ENCODE measurements around the gene KLHL17.

Gene KLHL17

GRCh38 chr1:998745-998994 lies 38.3 kb downstream of the KLHL17 start:
- no peak for TF ChIP-seq CTCF (IDR thresholded peaks at IDR 0.05; ENCODE audit: borderline replicate concordance, insufficient read depth, low read depth, low read length)
- no peak overlapping the region for H3K4me3 ChIP-seq (ENCODE audit: low read depth, low read length)

GRCh38 chr1:998995-999724 lies 38.8 kb downstream of the KLHL17 start:
- TF ChIP-seq CTCF (IDR thresholded peaks at IDR 0.05; ENCODE audit: borderline replicate concordance, insufficient read depth, low read depth, low read length) = no peak
- H3K4me3 ChIP-seq (ENCODE audit: low read depth, low read length) = no peak overlapping the region

GRCh38 chr1:999725-1000356 lies 39.5 kb downstream of the KLHL17 start, which contains the start of gene HES4:
Gene HES4, minus strand, starts transcription at chr1:1000097. Its CDS starts 124 bp downstream, at chr1:999973.
- peak within 1 kb of the TSS; percentile 15 for H3K4me3 ChIP-seq (ENCODE audit: low read depth, low read length)

GRCh38 chr1:1000357-1001056 lies 40.1 kb downstream of the KLHL17 start:
- no peak for TF ChIP-seq CTCF (IDR thresholded peaks at IDR 0.05; ENCODE audit: borderline replicate concordance, insufficient read depth, low read depth, low read length)
- H3K4me3 ChIP-seq (ENCODE audit: low read depth, low read length) = peak overlapping the region; percentile 15

More at GRCh38 chr1:999725-1000356, 39.5 kb downstream of the KLHL17 start, which contains the start of gene HES4:
- no peak for TF ChIP-seq CTCF (IDR thresholded peaks at IDR 0.05; ENCODE audit: borderline replicate concordance, insufficient read depth, low read depth, low read length)

GRCh38 chr1:1001057-1001783 lies 40.8 kb downstream of the KLHL17 start:
- H3K4me3 ChIP-seq (ENCODE audit: low read depth, low read length) = no peak overlapping the region
- TF ChIP-seq CTCF (IDR thresholded peaks at IDR 0.05; ENCODE audit: borderline replicate concordance, insufficient read depth, low read depth, low read length) = no peak

- no peak for TF ChIP-seq CTCF (IDR thresholded peaks at IDR 0.05; ENCODE audit: borderline replicate concordance, insufficient read depth, low read depth, low read length)
- H3K4me3 ChIP-seq (ENCODE audit: low read depth, low read length) = no peak overlapping the region
Measured at GRCh38 chr1:1003618-1004419, 43.4 kb downstream of the KLHL17 start.

Data from GM12875 (cell line).